GM19395 (cell line): ENCODE measurements around the gene FTO.

ENCODE experiments used
- ATAC-seq: cut with Tn5 transposase; IDR thresholded peaks from one replicate; pipeline ENCODE4 v1.9.1; 2021; ENCODE audit warnings: mild to moderate bottlenecking, moderate library complexity; ENCODE audit not compliant: unreplicated experiment

FTO gene

DNA sequence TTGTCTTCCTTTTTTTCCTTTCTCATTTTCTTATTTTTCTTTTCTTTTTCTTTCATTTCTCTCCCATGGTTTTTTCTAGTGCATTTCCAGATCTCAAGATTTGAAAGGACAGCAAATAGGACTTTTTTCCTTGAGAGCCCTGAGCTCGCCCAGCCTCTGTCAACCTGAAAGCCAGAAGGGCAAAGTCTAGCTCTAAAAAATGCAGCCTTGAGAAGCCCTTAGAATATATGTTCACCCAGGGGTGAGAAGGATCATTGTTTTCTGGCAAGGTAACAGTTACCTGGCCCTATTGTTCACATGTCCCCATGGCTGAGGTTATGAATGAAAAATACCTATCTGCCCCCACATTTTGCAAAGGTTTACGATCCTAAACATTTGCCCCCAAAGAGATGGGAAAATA, 364.3 kb downstream of the FTO start:
- no peak for ATAC-seq

DNA sequence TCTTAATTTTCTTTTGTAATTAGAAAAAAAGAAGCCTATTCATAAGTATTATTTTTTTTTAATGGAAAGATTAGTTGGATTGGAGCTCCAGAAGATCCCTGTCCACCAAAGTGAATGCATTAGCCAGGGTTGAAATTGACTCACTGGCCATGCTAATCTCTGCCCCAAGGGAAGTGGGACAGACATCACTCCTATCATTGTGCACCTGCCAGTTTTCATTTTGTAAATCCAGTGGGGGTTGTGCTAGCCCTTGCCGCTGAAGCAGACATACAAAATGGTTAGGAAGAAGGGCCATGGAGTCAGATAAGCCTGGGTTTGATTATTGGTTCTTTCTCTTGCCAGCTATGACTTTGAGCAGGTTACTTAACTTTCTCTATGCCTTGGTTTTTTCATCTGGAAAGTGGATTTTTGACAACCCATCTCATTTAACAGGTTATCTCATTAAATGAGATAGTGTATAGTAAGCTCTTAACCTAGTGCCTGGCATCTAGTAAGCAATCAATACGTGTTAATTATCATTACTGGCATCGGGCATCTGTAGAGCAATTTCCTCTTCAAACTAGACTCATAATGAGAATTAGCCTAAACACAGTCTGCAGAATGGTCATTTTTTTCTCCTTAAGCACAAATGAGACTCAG, 365.8 kb downstream of the FTO start:
- ATAC-seq: no peak

DNA sequence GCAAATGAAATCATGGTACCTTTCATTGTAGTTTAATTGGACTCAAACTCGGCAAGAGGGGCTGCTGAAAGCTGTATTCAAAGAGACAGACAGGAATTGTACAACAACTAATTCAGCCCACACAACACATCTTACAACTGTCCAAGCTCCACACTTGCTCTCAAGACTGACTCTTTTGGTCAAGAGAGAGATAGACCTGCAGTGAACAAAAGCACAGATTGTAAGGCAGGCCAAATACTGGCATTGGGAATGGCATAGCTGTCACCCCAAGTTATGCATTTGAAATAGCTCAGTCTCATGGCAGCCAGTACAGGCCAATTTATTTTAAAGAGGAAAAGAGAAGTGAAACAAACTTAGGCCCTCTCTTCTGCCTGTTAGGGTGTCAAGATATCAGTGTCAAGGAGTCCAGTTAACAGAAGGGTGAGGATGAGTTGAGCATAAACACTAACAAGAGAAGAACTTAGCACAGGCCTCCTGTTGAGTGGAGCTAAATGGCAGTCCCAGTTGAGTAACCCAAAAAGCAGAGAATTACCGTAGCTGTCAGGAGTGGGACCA, 366.9 kb downstream of the FTO start:
- ATAC-seq: peak; percentile 85

GRCh38 chr16:54071514-54071913, 367.6 kb downstream of the FTO start:
- no peak for ATAC-seq

GRCh38 chr16:54072237-54072636, 368.3 kb downstream of the FTO start:
- no peak for ATAC-seq

DNA sequence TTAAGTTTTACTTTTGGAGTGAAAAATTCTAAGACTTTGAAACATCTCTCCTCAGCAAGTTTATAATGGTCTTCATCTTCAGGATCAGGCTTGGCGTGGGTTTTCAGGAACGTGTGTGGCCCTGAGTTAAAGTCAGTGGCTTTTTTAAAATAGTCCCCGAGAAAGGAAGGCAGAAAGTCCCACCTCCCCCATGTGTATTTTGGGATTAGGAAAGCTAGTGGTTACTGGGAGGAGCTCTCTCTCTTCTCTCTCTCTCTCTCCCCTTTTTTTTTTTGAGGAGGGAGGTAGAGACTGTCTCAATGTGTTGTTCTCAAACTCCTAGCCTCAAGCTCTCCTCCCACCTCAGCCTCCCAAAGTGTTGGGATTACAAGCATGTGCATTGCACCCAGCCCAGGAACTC, 369.4 kb downstream of the FTO start:
- no peak for ATAC-seq

DNA sequence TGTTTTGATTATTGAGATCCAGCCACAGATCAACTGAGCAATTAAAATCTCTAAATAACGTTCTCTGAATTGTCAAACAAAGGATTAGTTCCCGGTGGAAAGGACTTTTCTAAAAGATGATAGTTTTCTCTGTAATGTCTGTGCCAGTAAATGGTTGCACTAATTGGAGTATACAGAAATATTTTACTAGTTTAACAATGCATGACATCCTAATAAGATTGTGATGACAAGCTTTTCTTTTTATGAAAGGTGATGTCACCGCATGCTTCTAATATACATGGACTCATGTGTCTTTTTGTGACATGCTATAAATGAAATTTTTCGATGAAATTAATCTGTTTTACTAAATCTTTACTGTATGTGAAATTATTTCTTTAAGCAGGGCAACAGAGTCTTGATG, 371.5 kb downstream of the FTO start:
- ATAC-seq: no peak

GRCh38 chr16:54076006-54076504, 372.1 kb downstream of the FTO start:
- ATAC-seq: no peak

DNA sequence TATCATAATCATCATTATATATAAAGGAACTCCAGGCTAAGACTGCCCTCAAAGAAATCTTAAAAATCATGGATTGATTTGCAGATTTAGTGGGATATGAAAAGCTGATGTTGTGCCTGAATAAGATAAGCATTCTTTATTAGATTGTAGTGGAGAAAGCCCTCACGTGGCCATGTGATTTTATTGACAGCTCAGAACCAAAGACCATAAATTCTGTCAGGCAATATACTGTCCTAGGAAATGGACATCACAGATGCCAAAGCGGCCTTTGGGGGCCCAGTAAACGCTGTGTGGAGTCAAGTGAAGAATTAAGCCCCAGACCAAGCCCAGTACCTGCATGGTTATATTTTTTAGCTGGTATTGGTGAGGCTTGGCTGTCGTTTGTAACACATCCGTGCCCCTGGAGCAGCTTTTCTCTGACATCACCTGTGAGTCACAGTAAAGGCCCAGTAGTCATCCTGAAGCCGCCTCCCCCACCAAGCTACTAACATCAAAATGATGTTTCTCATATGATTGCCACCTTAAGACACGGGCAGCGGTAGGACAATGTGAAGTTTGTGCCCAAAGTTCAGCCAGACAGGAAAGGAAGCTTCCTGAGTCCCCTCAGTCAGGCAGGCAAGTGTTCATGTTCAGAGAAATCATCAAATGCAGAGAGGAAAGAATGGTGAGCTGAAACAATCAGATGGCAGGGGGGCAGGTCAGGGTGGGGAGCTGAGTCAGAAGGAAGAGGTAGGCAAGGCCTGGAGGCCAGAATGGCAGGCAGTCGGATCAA, 373.3 kb downstream of the FTO start:
- no peak for ATAC-seq

- no peak for ATAC-seq
Measured at GRCh38 chr16:54080524-54081008, 376.6 kb downstream of the FTO start.

DNA sequence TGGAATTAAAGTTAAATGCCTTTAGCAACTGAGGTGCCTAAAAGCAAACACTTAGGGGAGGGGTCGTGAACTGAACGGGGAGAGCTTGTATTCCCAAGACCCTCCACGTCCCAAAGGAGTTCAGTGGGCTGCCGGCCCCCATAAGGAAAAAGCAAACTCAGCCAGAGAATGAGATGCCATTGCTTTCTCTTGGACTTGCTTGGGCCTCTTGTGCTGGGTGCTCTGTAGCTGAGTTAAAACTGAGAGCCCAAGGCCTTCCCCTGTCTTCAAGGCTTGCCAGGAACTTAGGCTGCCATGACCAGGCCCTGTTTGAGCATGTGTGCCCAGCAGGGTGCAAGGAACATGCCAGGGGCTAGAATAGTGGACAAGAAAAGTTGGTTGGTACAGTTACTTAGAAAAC, 382.8 kb downstream of the FTO start:
- ATAC-seq: no peak

- ATAC-seq: no peak
Measured at GRCh38 chr16:54090602-54091001, 386.6 kb downstream of the FTO start.

DNA sequence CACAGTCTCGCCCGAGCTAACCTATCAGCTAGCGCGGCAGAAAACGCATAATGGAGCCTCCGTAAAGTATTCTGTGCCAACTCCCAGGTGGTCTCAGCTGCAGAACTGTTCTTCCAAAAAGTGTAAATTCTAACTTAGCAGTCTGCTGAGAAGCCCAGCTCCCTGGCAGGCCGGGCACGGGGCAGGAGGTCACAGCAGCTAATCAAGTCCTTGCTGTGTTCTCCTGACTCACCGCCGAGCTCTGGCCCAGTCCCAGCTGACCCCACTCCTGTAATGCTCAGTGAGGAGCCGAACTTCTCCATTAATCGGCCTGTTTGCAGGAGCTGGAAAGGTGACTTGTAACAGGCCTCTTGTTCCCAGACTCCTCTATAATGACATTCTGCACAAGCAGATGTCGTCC, 389.3 kb downstream of the FTO start:
- ATAC-seq: no peak

DNA sequence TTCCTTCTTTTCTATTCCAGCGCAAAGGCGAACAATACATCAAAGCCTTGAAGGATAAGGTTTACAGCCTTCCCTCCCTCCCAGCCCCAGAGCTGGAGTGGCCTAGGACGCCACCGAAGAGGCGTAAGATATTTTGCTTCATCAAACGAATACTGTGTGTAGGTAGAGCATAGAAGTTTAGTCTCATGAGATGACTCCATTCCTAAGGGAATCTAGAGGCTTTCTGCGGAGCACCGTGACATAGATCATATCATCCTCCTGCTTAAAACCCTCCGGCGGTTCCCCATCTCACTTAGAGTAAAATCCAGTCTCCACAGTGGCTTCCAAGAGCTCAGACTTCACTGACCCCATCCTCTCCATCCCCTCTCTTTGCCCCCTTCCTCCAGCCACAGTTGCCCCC, 390.7 kb downstream of the FTO start:
- ATAC-seq: no peak

DNA sequence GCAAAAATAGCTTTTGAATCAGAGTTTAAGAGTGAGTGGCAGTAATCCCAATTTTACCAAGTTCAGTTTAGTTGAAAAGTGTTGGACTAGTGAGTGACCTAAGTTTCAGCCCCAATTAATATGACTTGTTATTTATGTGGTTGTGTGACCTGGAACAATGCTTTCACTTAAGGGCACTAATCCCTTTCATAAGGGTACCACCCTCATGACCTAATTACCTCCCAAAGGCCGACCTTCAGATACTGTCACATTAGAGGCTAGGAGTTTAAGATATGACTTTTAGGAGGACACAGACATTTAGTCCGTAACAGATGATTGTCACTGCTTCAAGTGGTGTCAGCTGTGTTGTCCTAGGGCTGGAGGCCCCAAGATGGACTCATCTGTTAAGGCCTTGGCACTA, 392.7 kb downstream of the FTO start:
- ATAC-seq: no peak

DNA sequence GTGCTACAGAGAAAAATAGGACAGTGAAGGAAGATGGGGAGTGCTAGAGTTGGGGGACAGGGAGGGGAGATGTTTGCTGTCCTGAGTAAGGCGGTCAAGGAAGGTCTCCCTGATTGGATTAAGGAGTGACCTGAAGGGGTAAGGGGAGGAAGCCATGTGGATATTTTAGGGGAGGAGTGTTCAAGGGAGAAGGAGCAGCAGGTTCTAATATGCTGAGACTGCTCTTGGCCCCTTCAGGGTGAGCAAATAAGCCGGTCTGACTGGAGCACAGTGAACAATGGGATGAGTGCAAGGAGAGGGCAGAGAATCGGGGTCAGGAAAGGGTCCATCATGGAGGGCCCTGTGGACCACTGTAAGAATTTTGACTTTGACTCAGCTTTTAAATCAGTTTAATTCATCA, 393.8 kb downstream of the FTO start:
- no peak for ATAC-seq

DNA sequence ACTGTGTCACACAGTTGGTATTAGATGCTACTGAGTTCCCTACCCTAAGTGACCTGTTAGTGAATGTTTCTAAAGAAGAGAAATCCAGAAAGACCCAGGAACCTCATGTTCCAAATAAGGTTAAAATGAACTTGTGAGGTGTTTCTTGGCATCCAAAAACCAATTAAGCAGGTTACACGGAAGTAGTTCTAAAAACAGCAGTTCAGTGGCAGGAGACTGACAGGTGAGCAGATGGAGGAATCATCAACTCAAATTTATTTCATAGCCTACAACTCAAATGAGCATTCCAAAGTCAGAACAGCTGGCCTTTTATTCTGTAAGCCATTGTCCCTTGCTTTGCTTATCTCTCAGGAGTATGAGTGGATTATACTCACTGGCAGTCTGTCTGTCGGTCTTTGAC, 394.3 kb downstream of the FTO start:
- no peak for ATAC-seq

DNA sequence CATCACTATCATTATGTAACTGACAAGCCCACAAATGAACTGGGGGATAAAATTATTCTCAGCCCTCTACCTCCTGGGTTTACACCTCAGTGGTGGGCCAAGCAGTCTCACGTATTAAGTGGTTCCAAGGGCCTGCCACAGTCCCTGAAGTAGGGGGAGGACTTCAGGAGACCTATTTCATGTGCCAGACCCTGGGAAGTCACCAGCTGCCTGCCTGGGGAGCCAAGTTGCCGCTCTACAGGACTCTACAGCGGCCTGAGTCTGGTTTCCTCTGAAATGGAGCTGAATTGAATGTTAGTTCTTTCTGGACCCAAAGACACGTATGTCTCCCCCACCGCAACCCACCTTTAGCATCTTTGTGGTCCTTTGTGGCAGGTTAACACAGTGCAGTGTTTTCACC, 395.7 kb downstream of the FTO start:
- no peak for ATAC-seq

GRCh38 chr16:54102888-54103866, 399.2 kb downstream of the FTO start:
- ATAC-seq: no peak

- no peak for ATAC-seq
Measured at GRCh38 chr16:54106057-54106456, 402.1 kb downstream of the FTO start.
